ENCODE measurements around the gene INPPL1.
"Not testable (repeated sequence)": the region's sequence is repeated elsewhere in the genome, so short reads cannot be mapped to it uniquely, and the experiment has no call there.

INPPL1 gene

GRCh38 chr11:72244361-72245262, 20.0 kb downstream of the INPPL1 start:
- no peak for DNase-seq (ENCODE audit: low read depth)

- no peak for DNase-seq (ENCODE audit: low read depth)
These were observed 20.8 kb downstream of the INPPL1 start for GRCh38 chr11:72245263-72245816.

DNA sequence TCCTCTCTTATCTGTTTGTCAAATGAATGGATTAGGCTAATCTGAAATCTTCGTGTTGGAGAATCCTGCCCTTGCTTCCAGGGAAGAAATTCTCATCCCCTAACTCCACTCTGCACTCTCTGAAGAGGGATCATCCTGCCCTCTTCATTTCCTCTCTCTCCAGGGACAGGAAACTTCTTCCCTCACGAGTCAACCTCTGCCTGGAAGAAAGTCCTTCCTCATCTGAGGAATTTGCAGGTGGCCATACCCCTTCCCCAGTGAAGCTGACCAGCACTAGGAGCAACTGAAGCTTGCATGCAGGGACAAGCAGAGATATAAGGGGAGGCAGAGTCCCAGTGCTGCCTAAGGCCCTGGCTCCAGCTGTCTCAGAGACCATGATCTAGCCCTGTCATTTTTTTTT, 23.0 kb downstream of the INPPL1 start:
- DNase-seq (ENCODE audit: low read depth), result no peak

- DNase-seq (ENCODE audit: low read depth), result no peak
These were observed 25.4 kb downstream of the INPPL1 start for GRCh38 chr11:72249961-72250360.

DNA sequence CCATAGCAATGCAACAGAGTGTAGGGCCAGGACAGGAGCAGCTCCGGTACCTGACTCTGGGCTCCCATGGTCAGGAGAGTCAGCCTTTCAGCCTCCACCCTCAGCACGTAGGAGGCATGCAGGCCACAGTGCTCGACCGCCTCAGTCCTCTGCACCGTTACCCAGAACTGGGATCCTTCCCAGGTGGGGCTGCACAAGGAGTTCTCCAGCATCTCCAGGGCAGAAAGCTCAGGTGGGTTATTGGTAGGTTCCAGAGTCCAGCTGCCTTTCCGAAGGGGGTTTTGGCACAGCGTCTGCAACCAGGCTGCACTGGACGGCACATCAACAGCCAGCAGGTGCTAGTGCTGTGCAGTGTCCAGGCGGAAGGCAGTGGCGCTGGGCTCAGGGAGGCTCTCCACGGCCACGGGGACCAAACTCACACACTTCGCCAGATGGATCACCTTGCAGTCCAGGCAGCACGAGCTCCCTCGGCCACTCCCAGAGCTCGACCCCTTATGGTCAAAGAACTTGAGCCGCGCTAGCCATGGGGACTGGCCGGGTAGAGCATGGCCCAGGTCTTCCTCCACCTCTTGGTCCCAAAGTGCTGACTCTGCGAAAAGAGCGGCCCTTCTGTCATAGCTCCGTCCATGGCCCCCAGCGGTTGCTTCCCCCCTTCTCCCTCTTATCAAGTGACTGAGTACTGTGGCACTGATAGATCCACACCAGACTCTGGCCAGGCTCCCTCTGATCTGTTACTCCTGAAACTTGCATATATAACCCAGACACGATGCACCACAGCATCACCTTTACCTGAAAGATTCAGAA, 26.3 kb downstream of the INPPL1 start:
- no peak for DNase-seq (ENCODE audit: low read depth)

DNA sequence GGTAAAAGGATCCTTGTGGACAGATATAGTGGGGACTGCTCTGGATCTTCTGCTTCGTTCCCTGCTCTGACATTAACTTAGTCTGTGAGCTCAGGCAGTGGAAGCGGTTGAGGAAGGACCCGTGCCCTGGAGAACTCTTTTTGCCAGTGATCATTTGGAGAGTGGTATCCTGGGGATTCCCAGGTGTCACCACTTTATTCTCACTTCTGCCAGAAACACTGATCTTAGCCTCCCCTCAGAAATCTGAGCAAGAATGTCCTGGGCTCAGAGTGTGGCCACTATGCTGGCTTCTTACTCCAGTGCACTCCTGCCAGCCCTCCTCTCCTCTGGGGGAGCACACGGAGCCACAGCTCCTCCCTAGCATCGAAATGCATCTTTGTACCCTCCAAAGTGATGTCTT, 27.0 kb downstream of the INPPL1 start:
- no peak for DNase-seq (ENCODE audit: low read depth)

GRCh38 chr11:72253392-72253791, 28.8 kb downstream of the INPPL1 start:
- DNase-seq (ENCODE audit: low read depth), result no peak

DNA sequence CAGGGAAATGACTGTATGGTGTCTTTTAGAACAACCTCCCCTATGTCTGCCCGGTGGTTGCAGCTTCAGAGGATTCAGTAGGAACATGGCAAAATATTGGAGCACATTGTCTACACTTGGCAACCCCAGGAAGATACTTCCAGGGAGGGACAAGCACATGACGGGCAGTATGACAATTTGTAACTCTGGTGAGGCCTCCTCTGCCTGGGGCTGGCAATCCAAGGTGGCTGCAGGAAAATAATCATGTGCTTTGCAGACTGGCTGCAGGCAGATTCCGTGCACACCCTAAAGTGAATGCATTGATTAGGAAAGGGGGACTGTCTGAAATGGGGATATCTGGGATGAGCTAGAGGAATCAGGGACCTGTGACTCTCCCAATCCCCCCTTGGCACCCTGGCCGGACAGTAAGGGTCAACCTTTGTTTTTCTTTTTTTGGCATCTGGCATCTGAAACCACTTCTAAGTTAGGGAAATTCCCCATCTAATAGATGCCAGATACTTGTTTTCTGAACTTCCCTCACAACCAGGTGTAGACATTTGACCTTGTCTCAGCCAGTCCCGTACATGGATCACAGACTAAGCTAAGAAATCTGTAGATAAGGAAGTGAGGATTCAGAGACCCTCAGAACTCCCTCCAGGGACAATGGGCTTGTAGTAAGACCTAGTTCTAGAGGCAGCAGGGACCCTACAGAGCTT, 29.9 kb downstream of the INPPL1 start:
- no peak for DNase-seq (ENCODE audit: low read depth)

GRCh38 chr11:72257570-72257969, 33.0 kb downstream of the INPPL1 start:
- no peak for DNase-seq (ENCODE audit: low read depth)

DNA sequence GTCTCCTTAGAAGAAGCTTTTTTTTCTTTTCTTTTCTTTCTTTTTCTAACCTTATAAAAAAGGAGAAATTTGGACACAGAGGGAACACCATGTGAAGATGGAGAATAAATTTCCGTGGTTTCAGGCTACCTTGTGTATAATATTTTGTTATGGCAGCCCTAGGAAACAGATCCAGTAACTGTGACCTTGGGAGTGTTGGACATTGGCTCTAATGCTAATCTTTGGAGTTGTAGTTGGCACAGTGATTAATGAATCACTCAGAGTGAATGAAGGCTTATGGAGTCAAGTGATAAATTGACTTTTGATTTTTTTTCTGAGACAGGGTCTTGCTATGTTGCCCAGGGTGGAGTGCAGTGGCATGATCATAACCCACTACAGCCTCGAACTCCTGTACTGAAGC, 34.9 kb downstream of the INPPL1 start:
- no peak for DNase-seq (ENCODE audit: low read depth)

DNA sequence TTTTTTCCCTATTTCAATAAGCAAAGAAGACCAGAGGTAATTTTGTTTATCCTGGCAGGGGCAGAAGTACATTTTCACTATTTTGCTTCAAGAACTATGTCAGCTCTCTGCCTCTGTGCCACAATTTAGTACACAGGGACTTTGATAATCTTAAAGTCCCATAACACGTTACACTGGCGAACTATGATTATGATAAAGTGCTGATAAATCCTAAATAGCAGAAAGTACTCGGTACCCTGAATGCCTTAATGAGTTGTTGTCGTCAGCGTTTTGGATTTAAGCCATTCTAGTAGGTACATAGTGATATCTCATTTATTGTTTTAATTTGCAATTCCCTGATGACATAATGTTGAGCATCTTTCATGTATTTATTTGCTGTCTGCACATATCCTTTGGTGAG, 36.0 kb downstream of the INPPL1 start:
- no peak for DNase-seq (ENCODE audit: low read depth)

- no peak for DNase-seq (ENCODE audit: low read depth)
These were observed 38.8 kb downstream of the INPPL1 start for GRCh38 chr11:72263361-72263760.

DNA sequence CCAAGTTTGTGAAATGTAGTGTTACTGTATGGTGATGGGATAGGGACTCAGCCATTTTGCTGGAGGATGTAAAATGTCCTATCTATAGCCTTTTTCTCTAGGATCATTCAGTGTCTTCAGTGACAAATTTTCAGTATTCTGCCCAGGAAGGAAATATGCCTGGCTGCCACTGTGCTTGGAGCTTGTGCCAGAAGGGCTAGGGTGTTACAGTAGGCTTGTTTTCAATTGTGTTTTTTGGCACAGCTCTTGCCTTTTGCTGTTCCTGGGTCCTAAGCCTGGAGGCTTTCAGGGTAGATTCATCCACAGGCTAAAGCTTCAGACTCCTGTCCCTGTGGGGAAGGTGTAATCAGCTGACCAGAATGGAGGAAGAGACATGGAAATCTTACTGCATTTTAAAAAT, 41.4 kb downstream of the INPPL1 start:
- no peak for DNase-seq (ENCODE audit: low read depth)

GRCh38 chr11:72266960-72267359, 42.4 kb downstream of the INPPL1 start:
- DNase-seq (ENCODE audit: low read depth), result not testable (repeated sequence)

- DNase-seq (ENCODE audit: low read depth), result no peak
These were observed 43.5 kb downstream of the INPPL1 start for GRCh38 chr11:72267956-72268617.

GRCh38 chr11:72271980-72272379, 47.4 kb downstream of the INPPL1 start:
- DNase-seq (ENCODE audit: low read depth), result no peak

DNA sequence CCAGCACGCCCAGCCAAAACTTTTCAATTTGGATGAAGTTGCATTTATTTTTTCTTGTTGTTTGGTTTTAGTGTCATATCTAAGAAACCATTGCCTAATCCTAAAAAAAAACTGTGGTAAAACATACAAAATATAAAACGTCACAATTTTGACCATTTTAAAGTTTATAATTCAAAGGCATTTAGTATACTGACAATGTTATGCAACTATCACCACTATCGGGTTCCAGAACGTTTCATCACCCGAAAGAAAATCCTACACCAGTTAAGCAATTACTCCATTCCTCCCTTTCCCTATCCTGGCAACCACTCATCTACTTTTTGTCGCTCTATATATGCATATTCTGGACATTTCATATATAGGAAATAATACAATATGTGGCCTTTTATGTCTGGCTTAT, 49.9 kb downstream of the INPPL1 start:
- no peak for DNase-seq (ENCODE audit: low read depth)

GRCh38 chr11:72278905-72279304, 54.3 kb downstream of the INPPL1 start:
- no peak for DNase-seq (ENCODE audit: low read depth)

- no peak for DNase-seq (ENCODE audit: low read depth)
These were observed 55.5 kb downstream of the INPPL1 start for GRCh38 chr11:72280037-72280436.

GRCh38 chr11:72280726-72281315, 56.3 kb downstream of the INPPL1 start:
- no peak for DNase-seq (ENCODE audit: low read depth)

DNA sequence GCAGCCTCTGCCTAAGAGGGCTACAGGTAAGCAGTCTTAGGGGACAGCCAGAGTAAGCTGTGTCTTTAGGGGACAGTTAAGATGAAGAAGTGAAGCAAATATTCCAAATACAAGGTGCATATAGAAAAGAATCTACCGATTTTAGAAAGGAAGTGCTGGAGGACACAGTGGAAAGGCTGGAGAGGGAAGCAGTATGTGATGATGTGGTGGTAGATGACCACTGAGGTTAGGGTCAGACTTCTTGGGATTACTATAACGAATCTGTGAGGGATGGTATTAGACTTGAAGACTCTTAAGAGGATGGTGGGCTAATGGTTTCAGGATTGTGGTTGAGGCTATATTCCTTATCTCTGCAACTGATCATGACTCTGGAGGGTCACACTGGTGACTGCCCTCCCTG, 59.4 kb downstream of the INPPL1 start:
- DNase-seq (ENCODE audit: low read depth), result no peak

All from stimulated activated CD4-positive, alpha-beta T cell treated with anti-CD3 and anti-CD28 coated beads, Interleukin-2, amount 100 ng/mL, for 4 hours (primary cell).